Measurements from ENCODE around the gene SAG. TPM values are rescaled to one million over a fixed set of nuclear protein-coding genes. Genes with fewer than 3 reads are reported as not detected.

The SAG gene
- not detected in 5 replicates for total RNA-seq (2022; extraction: Qiagen RNA extraction; ENCODE audit: low read depth)

GRCh38 chr2:233307565-233307964 lies at the start of gene SAG:
SAG (plus strand) TSS chr2:233307816; CDS start chr2:233309190, 1,374 bp downstream.

GRCh38 chr2:233353769-233354499 lies 46.3 kb downstream of the SAG start, which contains the start of gene DGKD:
DGKD (plus strand) TSS chr2:233354494; CDS start chr2:233354519, 25 bp downstream.

Other genes starting within 250 kb of the SAG start
- 0.38 to 1.0 TPM (median 0.70 TPM) in 5 replicates for gene INPP5D, start 247.5 kb upstream of the SAG start, total RNA-seq (2022; extraction: Qiagen RNA extraction; ENCODE audit: low read depth)
- 49.2 to 59.4 TPM (median 51.6 TPM) in 5 replicates for gene ATG16L1, start 56.1 kb upstream of the SAG start, total RNA-seq (2022; extraction: Qiagen RNA extraction; ENCODE audit: low read depth)
- 92.0 to 98.9 TPM (median 95.7 TPM) in 5 replicates for gene DGKD, start 46.7 kb downstream of the SAG start, total RNA-seq (2022; extraction: Qiagen RNA extraction; ENCODE audit: low read depth)

All from A549 treated with DMSO at 1 μM for 4 hours (cell line).